ENCODE data around the gene DPP6.

The DPP6 gene

GRCh38 chr7:154860621-154861375 is 808.6 kb downstream of the DPP6 start:
- no peak for DNase-seq (ENCODE audit: low read depth)

- no peak for DNase-seq (ENCODE audit: low read depth)
Observed at GRCh38 chr7:154861589-154861988, 809.4 kb downstream of the DPP6 start.

- no peak for DNase-seq (ENCODE audit: low read depth)
Observed at GRCh38 chr7:154862153-154862791, 810.1 kb downstream of the DPP6 start.

GRCh38 chr7:154863766-154864522 is 811.7 kb downstream of the DPP6 start:
- DNase-seq (ENCODE audit: low read depth): no peak

- no peak for DNase-seq (ENCODE audit: low read depth)
Observed at GRCh38 chr7:154864523-154864891, 812.3 kb downstream of the DPP6 start.

- no peak for DNase-seq (ENCODE audit: low read depth)
Observed at GRCh38 chr7:154865984-154866685, 813.9 kb downstream of the DPP6 start.

GRCh38 chr7:154867068-154867467 is 814.9 kb downstream of the DPP6 start:
- no peak for DNase-seq (ENCODE audit: low read depth)

- no peak for DNase-seq (ENCODE audit: low read depth)
Observed at GRCh38 chr7:154868921-154869320, 816.7 kb downstream of the DPP6 start.

- no peak for DNase-seq (ENCODE audit: low read depth)
Observed at GRCh38 chr7:154869436-154869835, 817.2 kb downstream of the DPP6 start.

- no peak for DNase-seq (ENCODE audit: low read depth)
Observed at GRCh38 chr7:154871507-154871906, 819.3 kb downstream of the DPP6 start.

- no peak for DNase-seq (ENCODE audit: low read depth)
Observed at GRCh38 chr7:154871928-154872750, 819.9 kb downstream of the DPP6 start.

GRCh38 chr7:154872811-154873499 is 820.8 kb downstream of the DPP6 start:
- DNase-seq (ENCODE audit: low read depth): no peak

GRCh38 chr7:154873500-154874121 is 821.4 kb downstream of the DPP6 start:
- DNase-seq (ENCODE audit: low read depth): no peak

- no peak for DNase-seq (ENCODE audit: low read depth)
Observed at GRCh38 chr7:154874409-154875113, 822.4 kb downstream of the DPP6 start.

- no peak for DNase-seq (ENCODE audit: low read depth)
Observed at GRCh38 chr7:154875297-154875696, 823.1 kb downstream of the DPP6 start.

- no peak for DNase-seq (ENCODE audit: low read depth)
Observed at GRCh38 chr7:154876516-154876915, 824.3 kb downstream of the DPP6 start.

- no peak for DNase-seq (ENCODE audit: low read depth)
Observed at GRCh38 chr7:154877031-154877430, 824.8 kb downstream of the DPP6 start.

GRCh38 chr7:154879629-154880028 is 827.4 kb downstream of the DPP6 start:
- no peak for DNase-seq (ENCODE audit: low read depth)

- no peak for DNase-seq (ENCODE audit: low read depth)
Observed at GRCh38 chr7:154880513-154880912, 828.3 kb downstream of the DPP6 start.

- no peak for DNase-seq (ENCODE audit: low read depth)
Observed at GRCh38 chr7:154881026-154881425, 828.8 kb downstream of the DPP6 start.

Data from fibroblast of the conjunctiva (primary cell).